GM19099 (cell line): ENCODE results near the gene UNK.
A peak's percentile ranks its signal among the peaks of the same experiment; 100 is the strongest.

Experiments used
- POLR2A ChIP-seq: IDR thresholded peaks from 3 replicates; pipeline ENCODE4 v1.6.1; 2011; ENCODE audit warnings: low read depth; ENCODE audit not compliant: insufficient read length; ENCODE audit errors: extremely low read depth

UNK gene

DNA sequence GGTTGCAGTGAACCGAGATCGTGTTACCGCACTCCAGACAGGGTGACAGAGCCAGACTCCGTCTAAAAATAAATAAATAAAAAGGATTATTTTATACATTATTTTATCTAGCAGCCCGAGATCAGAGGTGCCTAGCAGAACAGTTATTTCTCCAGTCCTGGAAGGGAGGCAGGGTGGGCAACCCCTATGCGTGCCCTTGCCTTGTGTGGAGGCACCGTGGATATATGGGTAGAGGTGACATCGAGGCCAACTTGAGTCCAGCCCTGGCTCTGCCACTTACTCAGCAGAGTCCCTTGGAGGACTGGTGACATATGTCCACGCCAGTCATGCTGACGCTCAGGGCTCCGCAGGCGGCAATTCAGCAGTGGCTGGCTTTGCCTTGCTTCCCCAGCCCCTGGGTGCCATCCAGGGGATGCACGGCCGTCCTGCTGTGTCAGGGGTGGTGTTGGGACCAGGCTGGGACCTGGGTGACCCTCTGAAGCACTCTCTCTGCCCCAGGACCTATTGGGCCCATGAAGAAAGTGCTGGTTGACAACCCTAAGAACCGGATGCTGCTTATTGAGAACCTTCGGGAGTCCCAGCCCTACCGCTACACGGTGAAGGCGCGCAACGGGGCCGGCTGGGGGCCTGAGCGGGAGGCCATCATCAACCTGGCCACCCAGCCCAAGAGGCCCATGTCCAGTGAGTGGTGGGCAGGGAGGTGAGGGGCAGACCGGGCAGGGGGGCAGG is 32.8 kb upstream of the UNK start:
- TF ChIP-seq POLR2A: no peak

DNA sequence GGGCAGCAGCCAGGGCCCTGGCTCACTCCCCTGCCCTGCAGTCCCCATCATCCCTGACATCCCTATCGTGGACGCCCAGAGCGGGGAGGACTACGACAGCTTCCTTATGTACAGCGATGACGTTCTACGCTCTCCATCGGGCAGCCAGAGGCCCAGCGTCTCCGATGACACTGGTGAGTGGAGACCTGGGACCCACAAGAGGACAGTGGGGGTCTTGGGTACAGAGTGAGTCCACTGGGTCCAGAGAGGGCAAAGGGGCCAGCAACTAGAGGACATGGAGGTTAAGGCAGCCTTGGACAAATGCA is 32.2 kb upstream of the UNK start:
- TF ChIP-seq POLR2A: no peak

DNA sequence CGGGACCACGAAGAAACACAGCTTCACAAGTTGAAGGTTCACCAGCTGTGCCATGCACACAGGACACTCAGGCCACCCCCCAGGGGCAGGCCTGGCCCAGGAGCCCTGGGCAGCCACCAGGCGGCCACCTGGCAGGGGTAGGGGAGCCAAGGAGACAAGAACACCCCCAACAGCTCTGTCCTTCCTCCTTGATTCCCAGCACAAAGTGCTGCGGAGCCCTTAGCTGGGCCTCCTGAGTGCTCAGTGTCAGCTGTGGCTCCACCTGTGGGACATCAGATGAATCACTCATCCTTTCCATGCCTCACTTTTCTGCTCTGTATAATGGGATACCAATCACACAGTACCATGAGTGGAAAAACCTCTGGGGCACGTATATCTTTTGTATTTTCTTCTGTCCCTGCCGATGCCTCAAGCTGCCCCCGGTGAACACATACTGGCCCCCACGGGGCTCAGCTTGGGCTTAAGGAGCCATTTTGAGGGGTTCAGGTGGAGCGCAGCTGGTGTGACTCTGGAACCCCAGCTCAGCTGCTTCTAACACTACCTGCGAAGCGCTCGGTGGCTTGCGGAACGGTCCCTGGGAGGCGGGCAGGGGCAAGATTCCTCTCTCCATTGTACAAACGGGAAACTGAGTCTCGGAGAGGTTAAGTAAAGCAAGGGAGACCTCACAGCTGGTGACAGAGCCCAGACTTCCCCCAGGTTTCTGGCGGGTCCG is 31.6 kb upstream of the UNK start:
- no peak for TF ChIP-seq POLR2A

DNA sequence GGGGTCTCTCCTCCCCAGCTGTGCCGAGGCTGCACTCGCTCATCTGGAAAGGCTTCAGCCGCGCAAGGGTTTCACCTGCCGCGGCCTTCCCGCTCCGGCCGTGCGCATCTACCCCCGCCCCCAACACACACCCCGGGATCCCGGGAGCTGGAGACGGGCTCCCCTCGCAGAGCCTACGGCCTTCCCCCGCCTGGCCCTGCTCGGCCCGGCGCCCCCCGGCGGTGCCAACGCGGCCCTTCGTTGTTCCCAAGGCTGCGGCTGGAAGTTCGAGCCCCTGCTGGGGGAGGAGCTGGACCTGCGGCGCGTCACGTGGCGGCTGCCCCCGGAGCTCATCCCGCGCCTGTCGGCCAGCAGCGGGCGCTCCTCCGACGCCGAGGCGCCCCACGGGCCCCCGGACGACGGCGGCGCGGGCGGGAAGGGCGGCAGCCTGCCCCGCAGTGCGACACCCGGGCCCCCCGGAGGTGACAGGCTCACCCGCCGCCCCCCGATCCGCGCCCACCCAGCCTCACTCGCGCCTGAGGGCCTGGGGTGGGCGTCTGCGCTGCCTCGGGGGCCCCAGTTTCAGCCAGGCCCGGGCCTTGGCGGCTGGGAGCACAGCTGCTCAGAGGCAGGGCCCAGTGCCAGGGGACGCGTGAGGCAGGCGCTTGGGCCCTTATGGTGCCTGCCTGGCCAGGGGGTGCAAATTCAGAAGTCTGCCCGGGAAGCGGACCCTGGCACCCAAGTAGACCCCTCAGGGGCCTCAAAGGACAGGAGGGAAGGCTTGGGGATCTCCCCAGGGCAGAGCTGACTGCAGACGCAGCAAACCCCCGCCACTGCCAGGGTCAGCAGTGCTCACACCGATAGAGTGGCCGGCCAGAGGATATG is 30.9 kb upstream of the UNK start:
- TF ChIP-seq POLR2A: peak; percentile 22

DNA sequence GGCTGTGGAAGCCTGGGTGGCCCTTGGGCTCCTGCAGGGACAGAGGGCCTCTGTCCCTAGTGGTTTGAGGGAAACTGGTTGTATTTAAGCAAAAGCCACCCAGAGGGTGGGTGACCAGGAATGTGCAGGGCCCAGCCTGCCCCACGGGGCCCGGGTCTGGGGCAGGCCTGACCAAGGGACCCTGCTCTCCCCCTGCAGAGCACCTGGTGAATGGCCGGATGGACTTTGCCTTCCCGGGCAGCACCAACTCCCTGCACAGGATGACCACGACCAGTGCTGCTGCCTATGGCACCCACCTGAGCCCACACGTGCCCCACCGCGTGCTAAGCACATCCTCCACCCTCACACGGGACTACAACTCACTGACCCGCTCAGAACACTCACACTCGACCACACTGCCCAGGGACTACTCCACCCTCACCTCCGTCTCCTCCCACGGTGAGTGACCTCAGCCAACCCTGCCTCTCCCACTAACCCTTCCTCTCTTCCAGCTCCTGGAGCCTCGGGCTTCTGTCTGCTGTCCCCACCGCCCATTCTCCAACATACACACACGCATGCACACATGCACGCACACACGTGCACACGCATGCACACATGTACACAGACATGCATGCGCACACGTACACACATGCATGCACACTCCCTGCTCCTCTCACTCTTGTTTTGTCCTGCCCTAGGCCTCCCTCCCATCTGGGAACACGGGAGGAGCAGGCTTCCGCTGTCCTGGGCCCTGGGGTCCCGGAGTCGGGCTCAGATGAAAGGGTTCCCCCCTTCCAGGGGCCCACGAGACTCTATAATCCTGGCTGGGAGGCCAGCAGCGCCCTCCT is 30.0 kb upstream of the UNK start:
- TF ChIP-seq POLR2A: no peak

DNA sequence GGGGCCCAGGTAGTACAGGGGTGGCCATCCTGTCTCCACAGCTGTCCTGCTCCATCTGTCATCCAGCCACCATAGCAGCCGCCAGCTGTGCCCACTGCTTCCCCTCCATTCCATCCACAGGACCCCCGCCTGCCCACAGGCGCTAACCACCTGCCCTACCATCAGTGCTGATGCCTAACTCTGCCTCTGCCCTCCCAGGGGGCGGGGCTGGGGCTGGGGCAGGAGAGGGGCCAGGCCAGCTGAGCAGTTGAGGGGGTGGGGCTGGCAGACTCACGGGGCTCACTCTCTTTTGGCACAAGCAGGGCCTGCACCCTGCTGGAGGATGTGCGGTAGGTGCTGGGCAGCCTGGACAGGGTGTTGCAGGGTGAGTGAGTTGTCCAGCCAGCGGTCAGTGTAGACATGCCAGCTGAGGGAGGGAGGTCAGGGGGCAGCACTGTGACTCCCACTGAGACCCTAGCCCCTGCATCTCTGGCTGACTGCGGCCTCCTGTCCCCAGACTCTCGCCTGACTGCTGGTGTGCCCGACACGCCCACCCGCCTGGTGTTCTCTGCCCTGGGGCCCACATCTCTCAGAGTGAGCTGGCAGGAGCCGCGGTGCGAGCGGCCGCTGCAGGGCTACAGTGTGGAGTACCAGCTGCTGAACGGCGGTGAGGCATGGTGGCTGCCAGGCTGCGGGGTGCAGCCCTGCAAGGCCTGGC is 29.3 kb upstream of the UNK start:
- TF ChIP-seq POLR2A: no peak

DNA sequence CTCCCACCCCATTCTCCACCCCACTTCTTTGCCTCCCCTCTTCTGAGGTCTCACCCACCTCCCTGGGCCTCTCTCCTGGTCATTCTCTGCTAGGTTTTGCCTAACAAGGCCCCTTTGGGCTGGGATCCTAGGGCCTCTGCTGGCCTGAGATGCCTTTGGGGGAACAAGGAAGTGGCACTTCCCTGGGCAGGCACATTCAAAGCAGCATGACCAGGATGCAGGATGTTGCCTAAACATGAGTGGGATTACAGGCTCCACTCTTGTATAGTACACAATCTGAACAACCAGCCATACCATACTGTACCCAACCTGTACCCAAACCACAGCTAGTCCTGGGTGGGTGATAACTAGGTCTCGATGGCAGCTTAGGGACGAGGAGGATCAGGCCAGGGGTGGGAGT is 28.6 kb upstream of the UNK start:
- TF ChIP-seq POLR2A: no peak

DNA sequence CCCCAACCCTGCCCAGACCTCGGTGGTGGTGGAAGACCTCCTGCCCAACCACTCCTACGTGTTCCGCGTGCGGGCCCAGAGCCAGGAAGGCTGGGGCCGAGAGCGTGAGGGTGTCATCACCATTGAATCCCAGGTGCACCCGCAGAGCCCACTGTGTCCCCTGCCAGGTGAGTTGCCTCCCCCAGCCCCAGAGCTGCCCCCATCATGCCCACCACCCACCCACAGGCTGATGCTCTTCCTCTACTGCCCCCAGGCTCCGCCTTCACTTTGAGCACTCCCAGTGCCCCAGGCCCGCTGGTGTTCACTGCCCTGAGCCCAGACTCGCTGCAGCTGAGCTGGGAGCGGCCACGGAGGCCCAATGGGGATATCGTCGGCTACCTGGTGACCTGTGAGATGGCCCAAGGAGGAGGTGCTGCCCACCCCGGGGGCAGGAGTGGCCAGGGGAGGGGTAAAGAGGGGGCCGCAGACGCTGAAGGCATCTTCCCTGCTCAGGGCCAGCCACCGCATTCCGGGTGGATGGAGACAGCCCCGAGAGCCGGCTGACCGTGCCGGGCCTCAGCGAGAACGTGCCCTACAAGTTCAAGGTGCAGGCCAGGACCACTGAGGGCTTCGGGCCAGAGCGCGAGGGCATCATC is 28.0 kb upstream of the UNK start:
- TF ChIP-seq POLR2A: no peak

DNA sequence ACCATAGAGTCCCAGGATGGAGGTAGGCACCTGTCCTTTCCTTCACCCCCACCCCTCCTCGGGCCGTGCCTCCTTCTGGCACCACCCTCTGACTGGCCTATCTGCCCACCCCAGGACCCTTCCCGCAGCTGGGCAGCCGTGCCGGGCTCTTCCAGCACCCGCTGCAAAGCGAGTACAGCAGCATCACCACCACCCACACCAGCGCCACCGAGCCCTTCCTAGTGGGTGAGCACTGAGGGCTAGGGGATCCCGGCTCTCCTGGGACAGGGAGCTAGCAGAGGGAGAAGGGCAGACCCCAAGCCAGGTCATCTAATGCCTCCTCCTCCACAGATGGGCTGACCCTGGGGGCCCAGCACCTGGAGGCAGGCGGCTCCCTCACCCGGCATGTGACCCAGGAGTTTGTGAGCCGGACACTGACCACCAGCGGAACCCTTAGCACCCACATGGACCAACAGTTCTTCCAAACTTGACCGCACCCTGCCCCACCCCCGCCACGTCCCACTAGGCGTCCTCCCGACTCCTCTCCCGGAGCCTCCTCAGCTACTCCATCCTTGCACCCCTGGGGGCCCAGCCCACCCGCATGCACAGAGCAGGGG is 27.4 kb upstream of the UNK start:
- TF ChIP-seq POLR2A: no peak

DNA sequence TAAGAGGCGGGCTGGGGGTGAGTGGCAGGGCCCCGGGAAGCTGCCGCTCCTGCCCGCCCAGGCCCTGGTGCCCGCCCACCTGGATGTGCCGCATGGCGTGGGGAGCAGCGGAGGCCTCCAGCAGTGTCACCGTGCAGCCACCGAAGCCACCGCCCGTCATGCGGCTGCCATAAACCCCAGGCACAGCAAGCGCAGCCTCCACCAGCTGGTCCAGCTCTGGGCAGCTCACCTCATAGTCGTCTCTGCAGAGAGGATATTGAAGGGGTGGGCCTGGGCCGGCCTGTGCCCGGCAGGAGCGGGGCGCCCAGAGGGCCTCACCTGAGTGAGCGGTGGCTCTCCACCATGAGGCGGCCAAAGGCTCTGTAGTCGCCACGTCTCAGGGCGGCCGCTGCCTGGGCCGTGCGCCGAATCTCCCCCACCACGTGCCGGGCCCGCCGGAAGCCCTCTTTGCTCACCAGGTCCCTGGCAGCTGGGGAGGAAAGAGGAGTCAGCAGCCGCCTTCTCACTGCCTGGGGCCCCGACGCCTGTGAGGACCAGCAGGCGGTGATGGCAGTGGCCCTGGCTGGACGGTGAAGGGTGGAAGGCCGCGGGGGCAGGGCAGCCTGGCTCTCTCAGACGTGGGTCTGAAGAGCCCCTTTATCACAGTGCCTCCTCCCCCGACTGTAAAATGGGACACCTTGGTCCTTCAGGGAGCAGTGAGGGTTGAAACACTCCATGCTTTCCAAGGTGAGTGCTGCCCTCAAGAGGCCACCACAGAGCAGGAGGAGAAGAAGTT is 26.3 kb upstream of the UNK start:
- TF ChIP-seq POLR2A: no peak

DNA sequence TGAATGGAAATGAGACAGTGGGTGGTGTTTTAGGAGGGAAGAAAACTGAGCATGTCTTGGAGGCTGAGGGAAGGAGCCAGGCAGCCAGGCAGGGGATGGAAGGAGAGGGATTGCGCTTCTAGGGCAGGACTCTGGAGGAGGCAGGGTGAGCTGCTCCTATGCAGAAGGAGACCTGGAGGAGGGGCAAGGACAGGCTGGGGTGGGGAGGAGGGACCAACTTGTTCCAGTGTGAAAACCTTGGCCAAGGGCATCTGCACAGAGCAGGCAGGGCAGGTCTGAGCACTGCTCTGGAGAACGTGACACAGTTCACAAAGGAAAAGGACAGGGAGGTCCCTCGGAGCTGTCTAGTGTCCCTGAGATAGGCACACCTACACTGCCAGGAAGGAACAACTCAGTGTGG is 25.1 kb upstream of the UNK start:
- no peak for TF ChIP-seq POLR2A

DNA sequence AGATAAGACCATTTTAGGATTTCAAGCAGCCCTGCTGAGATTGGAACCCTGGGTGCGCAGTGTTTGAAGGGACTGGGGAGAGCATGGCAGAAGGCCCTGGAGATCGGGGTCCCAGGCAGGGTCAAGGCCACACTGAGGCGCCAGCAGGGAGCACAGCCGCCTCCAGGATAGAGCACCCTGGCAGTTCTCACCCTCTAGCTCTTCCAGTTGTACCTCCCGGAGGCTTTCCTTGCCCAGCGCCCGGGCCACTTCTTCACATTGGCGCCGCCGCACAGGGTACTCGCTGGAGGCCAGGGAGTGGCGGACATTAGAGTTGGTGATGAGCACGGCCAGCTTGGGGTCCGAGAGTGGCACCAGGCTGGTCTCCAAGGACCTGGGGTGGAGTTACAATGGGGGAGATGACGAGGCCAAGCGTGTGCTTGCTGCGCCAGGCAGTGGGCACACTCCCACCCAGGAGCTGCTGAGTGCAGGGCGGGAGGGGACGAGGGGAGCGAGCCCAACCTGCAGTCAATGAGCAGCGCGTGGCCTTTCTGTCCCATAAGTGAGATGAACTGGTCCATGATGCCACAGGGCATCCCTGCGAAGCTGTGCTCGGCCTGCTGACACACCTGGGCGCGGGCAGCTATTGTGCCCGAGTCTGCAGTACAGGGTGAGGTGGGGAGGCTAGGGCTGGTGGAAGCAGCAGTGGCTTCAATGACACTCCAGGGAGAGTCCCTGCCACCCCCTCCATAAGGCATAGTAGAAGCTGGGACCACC is 21.9 kb upstream of the UNK start:
- no peak for TF ChIP-seq POLR2A
